Ectodermal cell (in vitro differentiated cells): Measurements from ENCODE around the gene ZBTB43.
A peak's percentile ranks its signal among the peaks of the same experiment; 100 is the strongest.

Source experiments
- H3K27ac ChIP-seq: 2 replicates; pipeline ENCODE4 v1.7.0; 2013; ENCODE audit warnings: mild to moderate bottlenecking, low read depth, low read length; ENCODE audit not compliant: insufficient read depth, poor library complexity, severe bottlenecking
- H3K27me3 ChIP-seq: 2 replicates; pipeline ENCODE4 v1.7.0; 2013; ENCODE audit warnings: mild to moderate bottlenecking, low read length; ENCODE audit not compliant: insufficient read depth, control insufficient read depth, poor library complexity, severe bottlenecking
- H3K36me3 ChIP-seq: one replicate; pipeline ENCODE4 v1.7.0; 2013; ENCODE audit warnings: low read length; ENCODE audit not compliant: control insufficient read depth, insufficient read depth
- H3K4me1 ChIP-seq: one replicate; pipeline ENCODE4 v1.7.0; 2013; ENCODE audit warnings: low read length; ENCODE audit not compliant: control insufficient read depth, insufficient read depth
- H3K4me3 ChIP-seq: 2 replicates; pipeline ENCODE4 v1.7.0; 2013; ENCODE audit warnings: low read depth, low read length, control low read depth; ENCODE audit not compliant: insufficient read depth
- H3K9me3 ChIP-seq: 2 replicates; pipeline ENCODE4 v1.7.0; 2013; ENCODE audit warnings: mild to moderate bottlenecking, low read length, moderate library complexity; ENCODE audit not compliant: control insufficient read depth
- WGBS, 2 experiments: methylation state at CpG; one replicate each; pipeline ENCODE4 v1.1.7; 2013; ENCODE audit warnings: missing lambda C conversion rate in 2 of 2; 5-methylcytosine and 5-hydroxymethylcytosine counted together

ZBTB43 gene

DNA sequence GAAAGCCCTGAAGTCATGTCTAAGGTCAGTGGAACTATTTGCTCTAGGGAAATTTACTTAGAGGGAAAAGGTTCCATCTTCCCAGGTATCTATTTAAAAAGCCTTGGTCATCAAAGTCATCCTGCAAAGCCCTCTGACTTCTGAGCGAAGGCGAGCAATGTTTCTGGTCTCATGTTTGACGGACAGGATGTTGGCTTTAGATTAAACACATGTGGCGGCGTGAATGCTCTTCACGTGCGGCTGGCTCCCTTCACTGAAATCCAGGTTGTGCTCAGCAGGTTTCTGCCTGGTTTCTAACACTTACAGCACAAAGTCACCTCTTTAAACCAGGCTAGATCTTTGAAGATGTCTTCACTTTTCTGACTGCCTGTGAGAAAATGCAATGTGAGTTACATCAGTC lies 49.9 kb downstream of the ZBTB43 start:
- Histone ChIP-seq H3K27me3 (peaks cover 12% of the 10 kb centered on the region), H3K9me3 (no peaks in the 10 kb centered on the region), H3K36me3 (no peaks in the 10 kb centered on the region), H3K4me1 (peaks cover 16% of the 10 kb centered on the region), H3K4me3 (no peak overlapping the region), H3K27ac (no peak overlapping the region)
- 89 to 90% methylated on average over 7 of the region's 7 CpGs for WGBS, 2 experiments

DNA sequence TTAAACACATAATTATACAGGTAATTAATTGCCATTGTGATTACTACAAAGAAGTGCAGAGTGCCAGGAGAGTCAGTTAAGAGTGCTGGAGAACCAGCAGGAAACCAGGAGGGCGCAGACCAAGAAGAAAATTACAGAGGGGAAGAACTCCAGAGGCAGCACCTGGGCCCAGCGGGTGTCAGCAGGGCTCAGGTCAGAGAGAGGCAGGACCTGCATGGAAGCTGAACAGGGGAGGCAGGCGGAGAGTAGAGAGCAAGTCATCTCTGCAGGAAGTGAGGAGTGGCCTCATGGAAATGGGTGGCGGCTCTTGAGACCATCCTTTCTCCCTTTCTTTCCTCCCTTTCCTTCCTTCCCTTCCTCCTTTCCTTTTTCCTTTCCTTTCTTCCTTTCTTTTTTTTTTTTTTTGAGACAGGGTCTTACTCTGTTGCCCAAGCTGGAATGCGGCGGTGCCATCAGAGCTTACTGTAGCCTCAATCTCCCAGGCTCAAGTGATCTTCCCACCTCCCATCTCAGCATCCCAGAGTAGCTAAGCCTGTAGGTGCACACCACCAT lies 51.6 kb downstream of the ZBTB43 start:
- WGBS, 2 experiments, result 70 to 72% methylated on average over 6 of the region's 6 CpGs
- no peak overlapping the region for H3K4me3 ChIP-seq
- H3K36me3 ChIP-seq, result no peaks in the 10 kb centered on the region
- H3K27ac ChIP-seq, result no peak overlapping the region
- peaks cover 12% of the 10 kb centered on the region for H3K27me3 ChIP-seq
- no peaks in the 10 kb centered on the region for H3K9me3 ChIP-seq
- peaks cover 16% of the 10 kb centered on the region for H3K4me1 ChIP-seq

DNA sequence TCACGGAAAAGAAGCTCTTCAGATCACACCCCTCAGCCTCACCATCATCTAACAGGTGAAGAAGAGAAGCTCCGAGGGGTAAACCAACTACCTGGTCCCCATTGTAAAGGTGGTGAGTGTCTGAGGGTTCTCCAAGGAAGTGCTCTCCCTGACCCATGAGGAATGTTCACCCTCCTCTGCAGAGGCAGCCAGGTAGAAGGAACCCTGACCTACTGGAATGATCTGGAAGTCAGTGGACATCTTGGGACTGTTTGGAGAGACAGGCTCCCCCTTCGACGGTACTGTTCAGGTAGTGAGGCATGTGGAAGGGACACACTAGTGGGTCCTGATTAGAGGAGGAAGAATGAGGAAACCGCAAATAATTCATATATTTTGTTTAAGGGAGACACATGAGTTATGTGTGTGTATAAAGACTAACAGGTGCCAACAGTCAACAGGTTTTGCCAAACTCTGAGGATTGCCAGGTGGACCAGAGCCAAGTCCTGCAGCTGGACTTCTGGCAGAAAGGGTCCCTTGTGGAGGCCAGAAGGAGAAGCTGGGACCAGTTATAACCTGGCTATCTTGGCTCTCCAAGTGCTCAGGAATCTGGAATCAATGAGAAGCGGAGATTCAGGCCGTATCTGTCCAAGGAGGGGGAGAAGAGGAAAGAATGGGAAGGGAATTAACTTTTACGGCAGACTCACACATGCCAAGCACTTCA lies 52.6 kb downstream of the ZBTB43 start:
- Histone ChIP-seq H3K27me3 (peaks cover 12% of the 10 kb centered on the region), H3K4me3 (no peak overlapping the region), H3K9me3 (no peaks in the 10 kb centered on the region), H3K4me1 (peaks cover 16% of the 10 kb centered on the region), H3K27ac (no peak overlapping the region), H3K36me3 (no peaks in the 10 kb centered on the region)
- WGBS, 2 experiments, result 92% methylated on average over 7 to 8 of the region's 8 CpGs

DNA sequence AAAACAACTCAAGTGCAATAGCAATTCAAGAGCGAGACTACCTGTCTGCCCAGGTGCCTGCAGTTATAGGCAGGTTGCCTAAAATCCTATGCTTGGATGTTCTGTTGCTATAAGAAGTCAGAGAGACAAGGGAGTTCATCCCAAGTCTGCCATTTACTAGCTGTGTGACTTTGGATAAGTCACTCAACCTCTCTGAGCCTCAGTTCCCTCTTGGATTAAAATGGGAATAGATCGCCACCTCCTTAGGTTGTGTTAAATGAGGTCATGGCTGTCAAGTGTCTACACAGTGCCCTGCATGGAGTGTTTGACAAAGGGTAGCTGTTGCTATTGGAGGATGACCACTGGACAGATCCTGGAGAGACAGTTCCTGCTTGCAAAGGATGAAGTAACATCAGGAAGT lies 54.3 kb downstream of the ZBTB43 start:
- peaks cover 12% of the 10 kb centered on the region for H3K27me3 ChIP-seq
- WGBS, 2 experiments, result 94 to 95% methylated on average over 2 of the region's 2 CpGs
- H3K36me3 ChIP-seq, result peaks cover 7% of the 10 kb centered on the region
- no peaks in the 10 kb centered on the region for H3K9me3 ChIP-seq
- H3K4me3 ChIP-seq, result no peak overlapping the region
- H3K4me1 ChIP-seq, result peaks cover 15% of the 10 kb centered on the region
- H3K27ac ChIP-seq, result no peak overlapping the region

DNA sequence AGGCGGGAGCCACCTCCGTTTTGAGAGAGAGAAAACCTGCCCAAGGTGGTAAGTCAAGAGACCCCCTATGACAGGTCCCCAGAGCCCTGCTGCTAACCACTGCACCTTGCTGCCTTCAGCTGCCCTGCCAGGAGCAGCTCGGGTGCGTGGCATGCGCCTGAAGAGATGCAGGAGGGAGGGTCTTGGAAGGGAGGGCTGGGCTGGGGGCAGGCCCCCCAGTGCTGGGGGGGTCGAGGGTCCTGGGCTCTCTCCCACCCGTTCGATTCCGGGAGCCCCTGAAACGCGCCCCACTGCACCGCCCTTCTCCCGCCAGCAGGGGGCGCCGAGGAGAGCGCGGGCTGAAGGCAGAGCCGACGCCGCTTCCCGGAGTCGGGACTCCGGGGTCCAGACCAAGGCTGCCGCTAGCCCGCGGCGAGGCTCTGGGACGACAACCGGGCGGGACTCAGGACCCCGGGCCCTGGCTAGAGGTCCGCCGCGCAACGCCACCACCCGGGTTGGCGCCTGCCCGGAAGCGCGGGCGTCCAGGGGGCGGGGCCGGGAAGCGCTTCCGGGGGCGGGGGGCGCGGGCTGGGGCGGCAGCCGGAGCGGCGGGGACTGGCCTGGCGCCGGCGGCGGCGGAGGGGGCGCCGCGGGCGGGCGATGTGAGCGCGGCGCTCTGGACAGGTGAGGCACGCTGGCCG lies 55.4 kb downstream of the ZBTB43 start, which contains the start of gene ZBTB34:
ZBTB34 (plus strand) TSS at position 563 of the 680 bp plus-strand sequence. CDS start 18,761 bp downstream, outside the sequence.
- Histone ChIP-seq H3K4me1 (peaks cover 15% of the 10 kb centered on the region), H3K36me3 (peaks cover 8% of the 10 kb centered on the region), H3K27me3 (peaks cover 12% of the 10 kb centered on the region), H3K4me3 (peak within 1 kb of the TSS; percentile 60), H3K27ac (no peak within 1 kb of the TSS), H3K9me3 (no peaks in the 10 kb centered on the region)
- 0 to 1% methylated on average over 67 of the region's 67 CpGs for WGBS, 2 experiments

DNA sequence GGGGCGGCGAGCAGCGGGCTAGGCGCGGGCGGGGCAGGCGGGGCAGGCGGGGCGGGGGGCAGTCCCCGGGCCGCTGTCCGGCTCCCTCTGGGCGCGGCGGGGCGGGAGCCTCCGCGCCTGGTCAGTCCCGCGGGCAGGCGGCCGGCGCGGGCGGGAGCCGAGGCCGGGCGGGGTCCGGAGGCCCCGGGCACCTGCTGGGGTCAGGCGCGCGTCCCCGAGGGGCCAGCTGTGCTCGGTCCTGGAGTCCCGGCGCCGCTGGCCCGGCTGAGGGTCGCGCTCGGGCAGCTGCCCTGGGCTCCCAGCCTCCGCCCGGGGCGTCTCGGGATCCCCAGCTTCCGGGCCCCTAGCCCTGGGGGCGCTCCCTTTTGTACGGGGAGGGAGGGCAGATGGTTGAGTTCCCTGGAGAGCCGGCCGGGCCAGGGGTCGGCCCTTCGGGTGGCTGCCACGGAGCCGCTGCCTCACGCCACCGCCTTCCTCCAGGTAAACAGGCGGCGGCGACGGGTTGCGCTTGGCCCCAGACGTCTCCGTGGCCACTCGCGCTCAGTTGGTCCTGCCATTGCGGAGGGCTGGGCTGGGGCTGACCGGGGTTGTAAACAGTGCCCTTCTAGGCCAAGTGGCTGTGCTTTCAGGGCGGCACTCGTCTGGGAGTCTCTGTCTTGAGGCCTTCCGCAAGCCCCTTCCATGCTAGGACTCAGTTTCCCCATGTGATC lies 56.1 kb downstream of the ZBTB43 start:
- Histone ChIP-seq H3K4me3 (peak overlapping the region; percentile 60), H3K36me3 (peaks cover 8% of the 10 kb centered on the region), H3K27ac (no peak overlapping the region), H3K9me3 (no peaks in the 10 kb centered on the region), H3K27me3 (peaks cover 12% of the 10 kb centered on the region), H3K4me1 (peaks cover 15% of the 10 kb centered on the region)
- 0% methylated on average over 71 of the region's 71 CpGs for WGBS, 2 experiments

DNA sequence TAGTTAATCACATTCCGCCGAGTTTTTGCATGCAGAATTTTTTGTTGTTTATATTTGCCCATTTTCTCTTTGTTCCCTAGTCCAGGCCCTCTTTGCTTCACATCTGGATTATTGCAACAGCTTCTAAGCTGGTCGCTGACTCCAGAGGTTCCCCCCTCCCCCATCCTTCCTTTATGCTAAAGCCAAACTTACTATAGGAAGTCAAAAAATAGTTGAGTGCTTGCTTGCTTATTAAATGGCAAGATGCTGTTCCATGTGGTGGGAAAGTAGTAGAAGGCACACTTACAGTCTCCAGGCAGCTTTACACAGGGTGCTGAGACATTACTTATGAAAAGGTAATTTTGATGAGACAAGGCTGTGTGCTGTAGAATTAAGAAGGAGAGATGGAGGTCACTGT lies 56.9 kb downstream of the ZBTB43 start:
- H3K9me3 ChIP-seq, result no peaks in the 10 kb centered on the region
- whole genome bisulfite sequencing, 2 experiments, result 25 to 27% methylated on average over 3 of the region's 3 CpGs
- H3K4me1 ChIP-seq, result peaks cover 15% of the 10 kb centered on the region
- peak overlapping the region; percentile 60 for H3K4me3 ChIP-seq
- H3K36me3 ChIP-seq, result peaks cover 8% of the 10 kb centered on the region
- H3K27me3 ChIP-seq, result peaks cover 12% of the 10 kb centered on the region
- no peak overlapping the region for H3K27ac ChIP-seq

DNA sequence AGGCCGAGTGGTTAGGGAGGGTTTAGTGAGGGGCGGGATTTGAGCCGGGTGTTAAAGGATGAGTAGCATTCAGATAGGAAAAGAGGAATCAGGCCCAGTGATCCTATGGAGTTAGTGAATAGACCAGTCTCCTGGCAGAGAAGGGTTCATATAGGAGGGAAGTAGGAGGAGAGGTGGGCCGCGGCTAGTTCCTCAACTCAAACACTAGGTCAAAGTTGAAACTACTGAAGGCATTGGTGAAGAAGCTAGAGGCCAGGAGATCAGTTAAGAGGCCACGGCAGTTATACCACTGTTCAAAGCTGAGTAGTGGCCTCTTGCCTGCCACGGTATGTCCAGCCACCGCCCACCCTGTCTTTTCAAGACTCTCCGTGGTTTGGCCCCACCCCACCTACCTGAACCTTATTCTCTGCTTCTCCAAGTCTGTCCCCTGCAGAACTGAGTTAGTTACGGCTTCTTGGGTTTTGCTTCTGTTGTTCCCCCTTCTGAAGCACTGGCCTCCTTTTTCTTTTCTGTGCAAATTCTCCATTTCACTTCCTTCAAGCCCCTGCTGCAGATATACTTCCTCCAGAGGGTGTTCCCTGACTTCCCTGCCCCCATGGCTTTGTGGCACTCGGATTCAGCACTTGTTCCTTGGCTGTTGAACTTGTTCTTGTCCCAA lies 57.4 kb downstream of the ZBTB43 start:
- WGBS, 2 experiments, result 37 to 41% methylated on average over 11 of the region's 11 CpGs
- peak overlapping the region; percentile 60 for H3K4me3 ChIP-seq
- H3K27me3 ChIP-seq, result peaks cover 11% of the 10 kb centered on the region
- no peaks in the 10 kb centered on the region for H3K9me3 ChIP-seq
- peaks cover 15% of the 10 kb centered on the region for H3K4me1 ChIP-seq
- peaks cover 8% of the 10 kb centered on the region for H3K36me3 ChIP-seq
- H3K27ac ChIP-seq, result no peak overlapping the region

DNA sequence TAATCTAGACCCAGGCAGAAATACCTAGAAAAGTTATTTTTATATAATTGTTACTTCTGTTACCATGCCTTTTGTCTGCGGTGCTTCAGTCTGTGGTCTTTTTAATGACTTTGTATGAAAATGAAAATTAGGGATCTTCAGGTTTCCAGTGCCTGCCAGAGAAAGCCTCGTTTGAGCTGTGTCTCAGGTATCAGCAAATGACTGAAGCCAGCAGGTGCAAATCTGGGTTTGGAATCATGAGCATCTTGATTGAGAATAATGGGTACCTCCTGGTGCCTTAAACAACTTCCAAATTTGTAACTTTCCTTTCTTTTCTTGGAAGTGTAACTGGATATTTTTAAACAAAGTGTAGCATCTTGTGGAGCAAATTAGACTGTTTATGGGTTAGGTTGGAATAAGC lies 59.9 kb downstream of the ZBTB43 start:
- Histone ChIP-seq H3K4me1 (peaks cover 15% of the 10 kb centered on the region), H3K9me3 (no peaks in the 10 kb centered on the region), H3K27ac (no peak overlapping the region), H3K27me3 (no peaks in the 10 kb centered on the region), H3K36me3 (peaks cover 8% of the 10 kb centered on the region), H3K4me3 (no peak overlapping the region)
- WGBS, 2 experiments, result 90 to 93% methylated on average over 2 of the region's 2 CpGs
